NCI-H345 treated with DMSO at 0.1 percent for 48 hours (cell line): ENCODE measurements around the gene AEBP1.

ENCODE experiments used
- DNase-seq: peaks from one replicate; lab custom pipeline; 2025; ENCODE audit not compliant: unreplicated experiment; lab: John Stamatoyannopoulos, UW

AEBP1 gene

DNA sequence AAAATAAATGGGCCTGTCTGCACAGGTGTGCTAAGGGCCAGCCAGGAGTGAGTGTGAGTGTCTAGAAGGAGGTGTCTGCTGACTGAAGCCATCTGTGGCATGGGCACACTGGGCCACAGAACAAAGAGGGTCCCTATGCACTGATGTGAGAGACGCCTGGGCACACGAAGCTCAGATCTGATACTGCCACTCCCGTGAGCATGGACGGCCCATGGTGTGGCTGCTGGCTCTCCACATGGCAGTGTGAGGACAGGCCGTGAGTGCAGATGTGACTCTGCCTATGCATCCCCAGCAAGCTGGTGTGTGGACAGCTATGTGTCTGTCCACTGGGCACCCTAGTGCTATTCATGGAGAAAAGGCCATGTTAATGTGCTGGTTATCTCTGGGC lies 49.8 kb downstream of the AEBP1 start:
- DNase-seq = no peak

DNA sequence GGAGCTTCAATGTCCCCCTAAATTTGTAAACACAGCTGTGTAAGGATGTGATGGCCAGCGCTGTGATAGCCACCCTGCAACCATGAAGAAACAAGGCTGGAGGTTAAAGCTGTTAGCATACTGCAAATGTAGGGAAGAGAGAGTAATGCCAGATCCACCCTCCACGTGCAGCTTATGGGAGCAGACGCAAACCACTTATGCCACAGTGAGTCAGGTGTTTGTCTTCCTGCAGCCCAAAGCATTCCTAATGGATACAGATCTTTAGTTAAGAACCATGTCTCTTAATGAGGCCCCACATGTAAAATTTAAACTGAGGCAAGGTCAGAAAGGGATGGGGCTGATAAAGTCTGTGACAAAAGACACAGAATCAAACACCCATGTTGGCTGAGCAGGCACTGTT lies 50.6 kb downstream of the AEBP1 start:
- DNase-seq = no peak

DNA sequence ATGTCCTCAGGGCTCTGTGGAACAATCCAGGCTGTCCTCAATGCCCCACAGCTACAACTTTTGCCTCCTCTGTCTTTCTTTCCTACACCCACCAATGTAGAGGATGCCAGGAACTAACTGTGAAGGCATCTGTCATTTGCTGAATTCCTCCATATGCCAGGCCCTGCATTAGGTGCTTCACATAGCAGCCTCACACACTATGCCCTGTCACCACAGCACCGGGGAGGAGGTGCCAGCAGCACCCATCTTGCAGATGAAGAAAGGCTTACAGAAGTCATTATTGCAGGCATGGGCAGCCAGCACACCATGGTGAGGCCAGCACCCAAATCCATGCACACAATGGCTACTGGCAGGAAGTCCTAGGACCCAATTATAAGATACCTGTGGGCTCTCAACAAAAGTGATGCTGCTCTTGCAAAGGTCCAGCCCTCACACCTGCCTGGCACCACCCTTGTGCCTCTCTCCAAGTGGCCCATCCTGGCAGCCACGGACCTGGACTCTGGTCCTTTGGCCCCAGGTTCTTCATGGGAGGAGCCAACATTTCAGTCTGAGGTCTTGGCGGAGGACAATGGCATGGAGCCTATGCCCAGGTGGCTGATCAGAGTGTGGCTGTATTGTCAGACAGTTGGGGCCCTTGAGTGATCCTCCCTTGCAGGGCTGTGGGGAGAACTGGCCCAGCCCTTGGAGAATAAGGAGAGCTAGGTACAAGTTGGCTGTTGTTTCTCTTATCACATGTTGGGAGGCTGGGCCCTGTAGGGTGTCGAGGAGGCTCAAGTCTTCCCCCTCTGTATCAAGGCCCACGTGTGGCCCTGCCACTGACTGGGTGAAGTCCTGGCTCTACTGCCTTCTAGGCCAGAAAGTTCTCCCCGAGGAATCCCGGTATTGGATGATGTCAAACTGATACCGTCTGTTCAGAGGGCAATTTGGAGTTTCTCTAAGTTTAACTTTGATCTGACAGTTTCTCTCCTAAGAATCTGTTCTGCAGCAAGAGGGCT lies 51.3 kb downstream of the AEBP1 start:
- DNase-seq = no peak

DNA sequence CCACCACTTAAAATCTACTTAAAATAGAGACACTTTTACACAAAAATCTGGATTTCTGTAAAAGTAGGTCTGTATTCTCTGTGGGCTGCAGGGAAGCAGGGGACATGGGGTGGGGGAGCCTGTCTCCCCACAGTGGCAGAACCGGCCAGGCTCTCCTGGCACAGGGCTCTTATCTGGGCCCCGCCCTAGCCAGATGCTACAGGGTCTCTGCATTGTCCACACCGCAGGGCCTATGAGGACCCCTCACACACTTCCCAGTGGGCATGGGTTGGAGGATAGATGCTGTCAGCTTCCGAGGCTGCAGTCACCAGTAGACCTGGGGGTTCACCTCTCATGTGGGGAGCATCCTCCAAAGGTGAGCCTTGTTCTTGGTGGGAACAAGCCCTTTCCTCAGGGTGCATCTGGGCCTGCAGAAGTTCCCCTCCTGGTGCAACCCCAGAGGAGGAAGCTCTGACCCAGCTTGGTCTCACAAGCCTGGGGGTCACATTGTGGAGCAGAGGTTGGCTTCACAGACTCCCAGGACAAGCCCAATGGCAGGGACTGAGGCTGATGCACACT lies 52.4 kb downstream of the AEBP1 start:
- no peak for DNase-seq

DNA sequence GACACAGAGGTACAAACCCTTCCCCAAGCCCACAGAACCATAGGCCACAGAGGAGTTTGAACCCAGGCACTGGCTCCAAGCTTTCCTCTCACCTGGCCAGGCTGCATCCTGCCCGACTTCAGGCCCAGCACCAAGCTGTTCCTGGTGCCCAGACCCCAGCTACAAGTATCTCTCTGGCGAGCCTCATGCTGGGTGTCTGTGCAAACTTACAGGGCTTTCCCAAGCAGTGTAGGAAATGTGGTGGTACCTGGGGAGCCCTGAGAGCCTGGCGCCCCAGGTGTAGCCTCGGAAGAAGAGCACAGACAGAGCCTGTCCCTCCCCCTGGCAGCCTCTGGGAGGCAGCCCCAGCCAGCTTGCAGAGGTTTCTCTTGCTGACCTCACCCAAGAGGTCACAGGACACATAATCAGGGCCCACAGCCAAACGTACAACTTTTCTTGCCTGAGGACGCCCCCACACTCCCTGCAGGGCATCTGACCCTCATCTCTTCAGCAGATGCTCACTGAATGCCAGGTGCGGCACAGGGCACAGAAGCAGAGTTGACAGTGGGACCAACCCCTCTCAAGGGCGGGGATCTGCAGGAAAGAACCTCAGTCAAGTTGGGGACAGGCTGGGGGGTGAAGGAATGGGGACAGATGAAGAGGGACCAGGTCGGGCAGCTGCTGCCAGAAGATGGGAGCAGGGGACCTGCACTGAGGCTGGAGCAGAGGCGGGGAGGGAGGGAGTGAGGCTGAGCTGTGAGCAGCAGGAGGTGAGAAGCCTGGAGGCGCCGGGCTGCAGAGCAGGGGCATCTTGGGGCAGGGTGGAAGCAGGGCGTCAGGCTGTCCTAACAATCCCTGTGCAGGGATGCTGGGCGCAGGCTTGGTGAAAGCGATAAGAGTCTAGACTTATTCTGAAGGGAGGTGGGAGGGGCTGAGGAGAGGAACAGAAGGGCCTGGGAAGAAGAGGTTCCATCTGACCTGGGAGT lies 53.3 kb downstream of the AEBP1 start:
- no peak for DNase-seq

DNA sequence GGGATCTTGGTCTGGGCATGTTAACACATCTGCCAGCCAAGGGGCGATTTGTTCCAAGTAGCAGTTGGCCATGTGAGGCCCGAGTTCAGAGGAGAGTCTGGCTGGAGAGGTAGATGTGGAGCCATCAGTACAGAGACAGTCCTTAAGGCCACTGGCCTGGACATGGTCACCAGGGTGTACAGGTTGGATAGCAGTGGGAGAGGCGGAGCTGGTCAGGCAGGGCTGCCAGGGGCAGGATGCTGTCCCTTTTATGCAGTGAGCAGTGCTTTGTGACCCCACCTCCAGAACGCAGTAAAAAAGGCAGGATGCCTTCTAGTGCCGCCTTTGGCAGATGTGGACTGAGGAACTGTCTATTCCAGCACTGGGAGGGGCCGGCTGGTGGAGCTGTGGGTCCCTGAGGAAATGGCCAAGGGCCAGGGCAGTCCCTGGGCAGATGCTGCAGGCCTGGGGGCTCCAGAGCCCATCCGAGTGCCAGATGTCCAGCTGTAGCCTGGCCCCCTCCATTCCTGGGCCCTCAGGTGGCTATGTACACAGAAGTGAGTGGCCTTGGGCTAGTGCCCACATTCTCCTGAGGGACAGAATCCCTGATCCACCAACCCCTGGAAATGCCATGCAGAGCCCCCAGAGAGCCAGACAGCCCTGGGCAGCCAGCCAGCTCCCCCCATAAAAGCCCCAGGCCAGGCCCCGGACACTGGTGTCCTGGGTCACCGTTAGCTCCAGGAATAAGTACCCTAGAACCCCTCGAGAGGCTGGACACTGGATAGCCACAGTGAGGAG lies 54.1 kb downstream of the AEBP1 start:
- DNase-seq = no peak

DNA sequence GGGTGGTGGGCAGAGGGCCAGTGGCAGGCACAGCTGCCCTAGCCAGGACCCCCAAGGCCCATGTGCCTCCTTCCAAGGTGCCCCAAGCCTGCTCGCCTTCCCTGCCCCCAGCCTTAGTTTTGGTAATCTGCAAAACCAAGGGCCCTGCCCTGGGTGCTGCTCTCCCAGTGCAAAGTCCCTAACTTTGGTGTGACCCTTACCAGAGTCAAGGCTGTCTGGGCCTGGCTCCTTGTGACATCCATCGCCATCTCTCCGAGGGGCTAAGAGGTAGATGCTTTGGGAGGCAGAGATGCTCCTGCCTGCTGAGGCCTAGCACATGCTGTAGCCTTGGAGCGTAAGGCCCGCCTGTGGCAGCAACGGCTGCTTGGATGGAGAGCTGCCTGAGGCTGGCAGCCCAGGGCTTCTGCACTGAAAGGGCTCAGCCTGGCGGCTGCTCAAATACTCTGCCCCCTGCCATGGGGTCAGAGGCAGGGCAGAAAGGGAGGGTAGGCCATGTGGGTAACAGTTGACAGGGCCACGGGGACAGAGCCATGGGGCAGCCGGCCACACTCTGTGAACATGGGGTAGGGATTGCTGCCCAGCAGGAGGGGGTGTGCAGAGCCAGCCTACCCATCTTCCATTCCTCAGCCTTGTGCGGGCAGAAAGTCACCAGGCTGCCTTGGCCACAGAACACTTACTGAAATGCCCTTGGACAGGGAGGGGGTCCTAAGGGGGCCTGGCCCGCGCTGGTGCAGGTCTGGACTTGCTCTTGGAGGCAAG lies 54.9 kb downstream of the AEBP1 start:
- DNase-seq = no peak

DNA sequence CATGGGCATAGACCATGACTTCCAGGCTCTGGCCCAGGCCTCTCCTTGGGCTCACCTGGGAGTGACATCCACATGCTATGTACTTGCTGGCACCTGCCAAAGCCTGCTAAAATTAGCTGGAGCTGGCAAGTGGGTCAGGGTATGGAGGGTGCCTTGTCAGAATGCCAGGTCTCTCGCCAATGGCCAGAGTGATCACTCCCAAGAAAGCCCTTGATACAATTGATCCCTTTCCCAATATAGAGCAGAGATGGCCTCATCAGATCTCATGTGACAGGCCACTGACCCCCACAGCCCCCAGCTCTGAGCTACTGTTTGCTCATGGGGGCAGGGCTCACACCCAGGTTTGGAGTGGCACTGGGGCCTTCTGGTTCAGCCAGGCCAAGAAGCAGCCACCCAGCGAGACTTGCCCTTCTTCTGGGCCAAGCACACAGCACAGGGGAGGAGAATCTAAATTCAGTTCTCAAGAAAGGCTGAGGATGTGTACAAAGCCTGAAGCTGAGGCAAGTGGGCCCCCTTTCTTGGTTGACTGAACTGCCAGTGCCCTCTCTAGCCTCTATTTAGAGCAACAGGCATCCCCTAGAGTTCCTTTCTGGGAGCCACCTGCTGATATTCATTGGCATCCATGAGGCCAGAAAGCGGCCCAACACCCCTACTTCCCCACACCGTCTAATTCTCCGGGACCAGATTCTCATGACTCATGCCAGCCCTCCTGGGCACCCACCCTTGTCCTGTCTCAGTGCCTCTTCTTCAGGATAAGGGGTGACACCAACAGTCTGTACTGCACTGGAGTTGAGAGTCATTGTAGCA lies 55.9 kb downstream of the AEBP1 start:
- no peak for DNase-seq

DNA sequence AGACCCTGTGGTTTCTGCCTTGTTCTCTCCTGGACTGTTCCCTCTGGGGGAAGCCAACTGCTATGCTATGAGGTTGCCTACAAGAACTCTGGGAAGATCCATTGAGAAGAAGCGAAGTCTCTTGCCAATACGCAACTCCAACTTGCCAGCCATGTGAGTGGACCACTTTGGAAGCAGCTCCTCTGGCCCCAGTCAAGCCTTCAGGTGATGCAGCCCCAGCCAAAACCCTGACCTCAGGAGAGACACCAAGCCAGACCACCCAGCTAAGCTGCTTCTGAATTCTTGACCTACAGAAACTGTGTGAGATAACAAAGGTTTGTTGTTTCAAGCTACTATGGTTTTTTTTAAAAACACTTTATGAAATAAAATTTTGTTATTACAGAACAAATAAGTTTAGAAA lies 57.2 kb downstream of the AEBP1 start:
- DNase-seq = no peak

DNA sequence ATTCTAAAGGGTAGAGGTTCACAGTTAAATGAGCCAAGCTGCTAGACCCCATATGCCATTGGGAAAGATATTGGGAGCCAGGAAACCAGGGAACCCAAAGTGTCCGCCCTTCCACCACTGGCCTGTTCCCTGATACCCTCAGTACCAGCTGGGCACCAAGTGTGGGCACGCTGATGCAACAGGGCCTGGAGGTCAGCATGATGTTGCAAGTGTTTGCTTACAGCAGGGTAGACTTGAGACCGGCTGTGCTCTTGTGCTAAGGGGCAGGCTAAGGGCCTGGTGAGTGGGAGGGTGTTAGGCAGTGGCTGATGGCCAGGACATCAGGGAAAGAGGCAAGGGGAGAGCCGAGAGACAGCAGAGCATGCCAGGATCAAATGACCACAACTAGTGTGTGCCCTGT lies 58.0 kb downstream of the AEBP1 start:
- no peak for DNase-seq

DNA sequence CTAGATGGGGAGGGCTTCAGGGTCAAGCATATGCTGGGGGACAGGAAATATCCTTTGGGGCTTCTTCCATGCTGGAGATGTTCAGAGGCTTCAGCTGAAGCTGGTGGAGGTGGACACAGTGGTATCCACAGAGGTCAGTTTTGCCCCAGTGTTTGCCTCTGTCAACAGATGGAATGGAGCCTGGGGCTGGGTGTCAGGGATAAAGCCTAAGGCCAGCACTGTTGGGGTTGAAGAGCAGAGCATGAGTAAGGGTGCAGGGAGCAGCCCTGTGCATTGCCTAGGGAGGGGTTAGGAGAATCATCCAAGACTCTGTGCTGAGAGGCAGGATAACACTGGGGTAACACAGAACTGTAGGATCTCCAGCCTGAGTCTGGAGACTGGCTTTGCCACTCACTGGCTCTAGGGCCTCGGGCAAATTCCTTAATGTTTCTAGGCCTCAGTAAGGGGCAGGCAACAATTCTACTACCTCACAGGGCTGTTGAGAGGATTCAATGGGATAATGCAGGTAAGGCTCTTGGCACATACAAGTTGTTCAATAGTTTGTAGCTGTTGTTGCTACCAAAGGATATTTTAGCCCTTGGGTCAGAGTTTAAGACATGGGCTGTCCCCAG lies 58.7 kb downstream of the AEBP1 start:
- DNase-seq = no peak

DNA sequence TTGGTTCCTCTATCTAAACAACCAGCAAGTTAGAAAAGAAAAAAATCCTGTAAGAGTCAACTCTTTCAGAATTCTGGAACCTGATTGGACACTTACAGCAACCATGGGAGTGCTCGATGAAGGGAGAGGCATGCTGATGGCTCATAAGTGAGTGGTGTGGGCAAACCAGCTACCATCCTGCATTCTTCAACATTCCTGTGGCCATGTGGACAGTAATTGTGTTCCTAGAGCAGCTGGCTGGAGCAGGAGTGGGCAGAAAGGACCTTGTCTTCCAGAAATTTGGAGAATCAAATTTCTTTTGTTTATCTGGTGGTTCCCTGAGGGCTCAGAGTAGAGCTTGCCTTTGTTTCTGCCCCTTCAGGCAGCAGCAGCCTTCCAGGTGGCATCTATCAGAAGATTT lies 59.4 kb downstream of the AEBP1 start:
- no peak for DNase-seq
